Measurements from ENCODE around the gene CRYGN. TPM values are rescaled to one million over a fixed set of nuclear protein-coding genes. Genes with fewer than 3 reads are reported as not detected.
A peak's percentile ranks its signal among the peaks of the same experiment; 100 is the strongest.

CRYGN gene
- total and polyA plus RNA-seq, 8 donors = not detected

GRCh38 chr7:151447901-151448260 lies 7.9 kb upstream of the CRYGN start:
- H3K36me3 ChIP-seq = no peaks in the 10 kb centered on the region
- no peak for TF ChIP-seq POLR2AphosphoS5 (IDR thresholded peaks at IDR 0.05)
- no peak for TF ChIP-seq POLR2A (IDR thresholded peaks at IDR 0.05)
- TF ChIP-seq EP300 (IDR thresholded peaks at IDR 0.05) = no peak
- TF ChIP-seq, protein P1, sequence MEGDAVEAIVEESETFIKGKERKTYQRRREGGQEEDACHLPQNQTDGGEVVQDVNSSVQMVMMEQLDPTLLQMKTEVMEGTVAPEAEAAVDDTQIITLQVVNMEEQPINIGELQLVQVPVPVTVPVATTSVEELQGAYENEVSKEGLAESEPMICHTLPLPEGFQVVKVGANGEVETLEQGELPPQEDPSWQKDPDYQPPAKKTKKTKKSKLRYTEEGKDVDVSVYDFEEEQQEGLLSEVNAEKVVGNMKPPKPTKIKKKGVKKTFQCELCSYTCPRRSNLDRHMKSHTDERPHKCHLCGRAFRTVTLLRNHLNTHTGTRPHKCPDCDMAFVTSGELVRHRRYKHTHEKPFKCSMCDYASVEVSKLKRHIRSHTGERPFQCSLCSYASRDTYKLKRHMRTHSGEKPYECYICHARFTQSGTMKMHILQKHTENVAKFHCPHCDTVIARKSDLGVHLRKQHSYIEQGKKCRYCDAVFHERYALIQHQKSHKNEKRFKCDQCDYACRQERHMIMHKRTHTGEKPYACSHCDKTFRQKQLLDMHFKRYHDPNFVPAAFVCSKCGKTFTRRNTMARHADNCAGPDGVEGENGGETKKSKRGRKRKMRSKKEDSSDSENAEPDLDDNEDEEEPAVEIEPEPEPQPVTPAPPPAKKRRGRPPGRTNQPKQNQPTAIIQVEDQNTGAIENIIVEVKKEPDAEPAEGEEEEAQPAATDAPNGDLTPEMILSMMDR (IDR thresholded peaks at IDR 0.05) = no peak
- H3K9me3 ChIP-seq = no peaks in the 10 kb centered on the region
- 44 to 64% (median 52%) methylated on average over 26 of the region's 26 CpGs for WGBS, 5 donors
- H3K27me3 ChIP-seq = peaks cover 0 to 17% (median 4%) of the 10 kb centered on the region in 3 donors
- H3K27ac ChIP-seq = peak overlapping the region in 4 of 5 donors; percentile 38 to 83 (median 49)
- peaks cover 0 to 14% (median 10%) of the 10 kb centered on the region in 4 donors for H3K4me1 ChIP-seq
- intact Hi-C loops (cut with DNase I; ENCODE audit: low total_unique reads) = loop anchor here (5.0 kb wide), 1 partner anchor 81 kb away; no protein-coding TSS in a partner anchor
- peak overlapping the region; percentile 51 to 66 (median 54) for H3K4me3 ChIP-seq
- no peak for DNase-seq

DNA sequence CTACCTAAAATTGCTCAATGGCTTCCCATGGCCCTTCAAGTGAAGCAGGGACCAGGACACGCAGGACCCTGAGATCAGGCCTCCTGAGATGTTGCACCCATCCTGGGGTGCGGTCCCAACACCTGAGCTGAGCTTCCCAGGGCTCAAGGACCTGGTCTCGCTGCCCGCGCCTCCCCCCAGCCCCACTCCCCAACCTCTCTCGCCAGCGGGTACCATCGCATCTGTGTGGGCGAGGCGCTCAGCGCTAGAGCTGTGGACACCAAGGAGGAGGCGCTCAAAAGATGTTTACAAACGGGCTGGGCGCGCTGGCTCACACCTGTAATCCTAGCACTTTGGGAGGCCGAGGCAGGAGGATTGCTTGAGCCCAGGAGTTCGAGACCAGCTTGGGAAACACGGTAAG lies 7.4 kb upstream of the CRYGN start:
- no peak for TF ChIP-seq EP300 (IDR thresholded peaks at IDR 0.05)
- TF ChIP-seq POLR2A (IDR thresholded peaks at IDR 0.05) = no peak
- TF ChIP-seq, protein P1 (IDR thresholded peaks at IDR 0.05) = no peak
- TF ChIP-seq POLR2AphosphoS5 (IDR thresholded peaks at IDR 0.05) = no peak
- 91 to 97% (median 95%) methylated on average over 18 of the region's 18 CpGs for WGBS, 5 donors
- peaks cover 0 to 16% (median 4%) of the 10 kb centered on the region in 3 donors for H3K27me3 ChIP-seq
- H3K27ac ChIP-seq = no peak overlapping the region
- H3K4me3 ChIP-seq = no peak overlapping the region
- peaks cover 0 to 14% (median 10%) of the 10 kb centered on the region in 4 donors for H3K4me1 ChIP-seq
- intact Hi-C loops (cut with DNase I; ENCODE audit: low total_unique reads) = loop anchor here (5.0 kb wide), 1 partner anchor 80 kb away; no protein-coding TSS in a partner anchor
- no peak for DNase-seq
- H3K36me3 ChIP-seq = no peaks in the 10 kb centered on the region
- H3K9me3 ChIP-seq = no peaks in the 10 kb centered on the region

DNA sequence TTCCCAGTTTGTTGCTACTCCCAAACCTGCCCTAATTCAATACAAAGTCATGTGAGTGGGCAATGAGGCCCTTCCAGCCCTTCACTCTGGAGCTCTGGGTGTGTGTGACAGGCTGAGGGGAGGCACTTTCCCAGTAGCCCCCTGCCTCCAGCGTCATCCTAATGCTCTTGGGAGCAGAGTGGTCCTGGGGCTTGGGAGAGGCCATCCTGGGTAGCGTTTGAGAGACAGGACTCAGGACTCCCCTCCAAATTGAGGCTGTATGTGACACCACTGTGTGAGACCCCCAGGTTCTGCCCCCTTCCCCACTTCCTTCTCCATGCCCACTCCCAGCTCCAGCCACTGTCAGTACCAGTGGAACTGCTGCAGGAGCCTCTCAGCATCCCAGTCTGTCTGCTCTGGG lies 6.5 kb upstream of the CRYGN start:
- 82 to 100% (median 94%) methylated on average over 2 of the region's 2 CpGs for WGBS, 5 donors
- DNase-seq = no peak
- H3K9me3 ChIP-seq = no peaks in the 10 kb centered on the region
- TF ChIP-seq EP300 (IDR thresholded peaks at IDR 0.05) (no peak), POLR2AphosphoS5 (IDR thresholded peaks at IDR 0.05) (no peak), POLR2A (IDR thresholded peaks at IDR 0.05) (no peak)
- TF ChIP-seq, protein P1 (IDR thresholded peaks at IDR 0.05) = no peak
- peaks cover 0 to 7% (median 0%) of the 10 kb centered on the region in 3 donors for H3K27me3 ChIP-seq
- peaks cover 0 to 18% (median 12%) of the 10 kb centered on the region in 4 donors for H3K4me1 ChIP-seq
- no peak overlapping the region for H3K4me3 ChIP-seq
- no peaks in the 10 kb centered on the region for H3K36me3 ChIP-seq
- intact Hi-C loops (cut with DNase I; ENCODE audit: low total_unique reads) = loop anchor here (5.0 kb wide), 1 partner anchor 79 kb away; no protein-coding TSS in a partner anchor
- no peak overlapping the region for H3K27ac ChIP-seq

- intact Hi-C loops (cut with DNase I; ENCODE audit: low total_unique reads) = loop anchor here (5.0 kb wide), 1 partner anchor 77 kb away; no protein-coding TSS in a partner anchor
- no peak for TF ChIP-seq POLR2A (IDR thresholded peaks at IDR 0.05)
- TF ChIP-seq, protein P1 (IDR thresholded peaks at IDR 0.05) = no peak
- no peak for TF ChIP-seq EP300 (IDR thresholded peaks at IDR 0.05)
- WGBS, 5 donors = 72 to 89% (median 83%) methylated on average over 1 of the region's 1 CpG
Measured at GRCh38 chr7:151444632-151445031, 4.7 kb upstream of the CRYGN start.

More at GRCh38 chr7:151444632-151445031, 4.7 kb upstream of the CRYGN start:
- H3K9me3 ChIP-seq = no peaks in the 10 kb centered on the region
- H3K4me1 ChIP-seq = peaks cover 10 to 36% (median 27%) of the 10 kb centered on the region in 4 donors
- no peaks in the 10 kb centered on the region for H3K36me3 ChIP-seq
- no peak for DNase-seq
- H3K27me3 ChIP-seq = peaks cover 0 to 19% (median 10%) of the 10 kb centered on the region in 3 donors
- H3K4me3 ChIP-seq = no peak overlapping the region
- H3K27ac ChIP-seq = no peak overlapping the region

All from stomach (tissue), 9 donors.